ENCODE measurements around the gene AZI2.

Gene AZI2

GRCh38 chr3:28348629-28349468, at the start of gene AZI2, which contains the start of gene ZCWPW2:
Gene AZI2 (minus strand): TSS chr3:28348824. CDS start chr3:28340617, 8,207 bp downstream.
Gene ZCWPW2 (plus strand): TSS chr3:28348721. CDS start chr3:28413069, 64,348 bp downstream.
- H3K36me3 ChIP-seq (ENCODE audit: control insufficient read depth, insufficient read depth, low read length), result no peaks in the 10 kb centered on the region
- no peaks in the 10 kb centered on the region for H3K9me3 ChIP-seq (ENCODE audit: control insufficient read depth, low read length)
- H3K9ac ChIP-seq (ENCODE audit: low read length), result peak within 1 kb of the TSS; percentile 98
- peaks cover 9% of the 10 kb centered on the region for H3K4me1 ChIP-seq (ENCODE audit: control insufficient read depth, insufficient read depth, low read length)
- peak within 1 kb of the TSS; percentile 92 for H3K4me3 ChIP-seq (ENCODE audit: low read length)
- no peaks in the 10 kb centered on the region for H3K27me3 ChIP-seq (ENCODE audit: control insufficient read depth, insufficient read depth, low read length)

- Histone ChIP-seq H3K4me1 (ENCODE audit: control insufficient read depth, insufficient read depth, low read length) (no peaks in the 10 kb centered on the region), H3K9me3 (ENCODE audit: control insufficient read depth, low read length) (no peaks in the 10 kb centered on the region), H3K36me3 (ENCODE audit: control insufficient read depth, insufficient read depth, low read length) (no peaks in the 10 kb centered on the region), H3K9ac (ENCODE audit: low read length) (no peak overlapping the region), H3K27me3 (ENCODE audit: control insufficient read depth, insufficient read depth, low read length) (no peaks in the 10 kb centered on the region), H3K4me3 (ENCODE audit: low read length) (no peak overlapping the region)
Measured at GRCh38 chr3:28388978-28389377, 40.4 kb upstream of the AZI2 start.

- H3K36me3 ChIP-seq (ENCODE audit: control insufficient read depth, insufficient read depth, low read length), result no peaks in the 10 kb centered on the region
- no peaks in the 10 kb centered on the region for H3K9me3 ChIP-seq (ENCODE audit: control insufficient read depth, low read length)
- H3K4me1 ChIP-seq (ENCODE audit: control insufficient read depth, insufficient read depth, low read length), result no peaks in the 10 kb centered on the region
- no peak overlapping the region for H3K4me3 ChIP-seq (ENCODE audit: low read length)
- H3K9ac ChIP-seq (ENCODE audit: low read length), result no peak overlapping the region
- H3K27me3 ChIP-seq (ENCODE audit: control insufficient read depth, insufficient read depth, low read length), result no peaks in the 10 kb centered on the region
Measured at GRCh38 chr3:28386049-28386448, 37.4 kb upstream of the AZI2 start.

GRCh38 chr3:28376424-28376823, 27.8 kb upstream of the AZI2 start:
- Histone ChIP-seq H3K27me3 (ENCODE audit: control insufficient read depth, insufficient read depth, low read length) (no peaks in the 10 kb centered on the region), H3K4me1 (ENCODE audit: control insufficient read depth, insufficient read depth, low read length) (no peaks in the 10 kb centered on the region), H3K36me3 (ENCODE audit: control insufficient read depth, insufficient read depth, low read length) (no peaks in the 10 kb centered on the region), H3K9me3 (ENCODE audit: control insufficient read depth, low read length) (no peaks in the 10 kb centered on the region), H3K4me3 (ENCODE audit: low read length) (no peak overlapping the region), H3K9ac (ENCODE audit: low read length) (no peak overlapping the region)

- Histone ChIP-seq H3K4me1 (ENCODE audit: control insufficient read depth, insufficient read depth, low read length) (peaks cover 9% of the 10 kb centered on the region), H3K36me3 (ENCODE audit: control insufficient read depth, insufficient read depth, low read length) (no peaks in the 10 kb centered on the region), H3K27me3 (ENCODE audit: control insufficient read depth, insufficient read depth, low read length) (no peaks in the 10 kb centered on the region), H3K9ac (ENCODE audit: low read length) (peak overlapping the region; percentile 98), H3K9me3 (ENCODE audit: control insufficient read depth, low read length) (no peaks in the 10 kb centered on the region), H3K4me3 (ENCODE audit: low read length) (peak overlapping the region; percentile 92)
Measured at GRCh38 chr3:28349469-28350000, 911 bp upstream of the AZI2 start.

GRCh38 chr3:28348265-28348628, 377 bp downstream of the AZI2 start:
- peak overlapping the region; percentile 98 for H3K9ac ChIP-seq (ENCODE audit: low read length)
- H3K36me3 ChIP-seq (ENCODE audit: control insufficient read depth, insufficient read depth, low read length), result no peaks in the 10 kb centered on the region
- H3K4me1 ChIP-seq (ENCODE audit: control insufficient read depth, insufficient read depth, low read length), result peaks cover 9% of the 10 kb centered on the region
- H3K27me3 ChIP-seq (ENCODE audit: control insufficient read depth, insufficient read depth, low read length), result no peaks in the 10 kb centered on the region
- peak overlapping the region; percentile 92 for H3K4me3 ChIP-seq (ENCODE audit: low read length)
- no peaks in the 10 kb centered on the region for H3K9me3 ChIP-seq (ENCODE audit: control insufficient read depth, low read length)

GRCh38 chr3:28347374-28348264, 1.0 kb downstream of the AZI2 start:
- H3K4me1 ChIP-seq (ENCODE audit: control insufficient read depth, insufficient read depth, low read length), result peaks cover 9% of the 10 kb centered on the region
- H3K4me3 ChIP-seq (ENCODE audit: low read length), result peak overlapping the region; percentile 92
- H3K27me3 ChIP-seq (ENCODE audit: control insufficient read depth, insufficient read depth, low read length), result no peaks in the 10 kb centered on the region
- no peaks in the 10 kb centered on the region for H3K36me3 ChIP-seq (ENCODE audit: control insufficient read depth, insufficient read depth, low read length)
- H3K9me3 ChIP-seq (ENCODE audit: control insufficient read depth, low read length), result no peaks in the 10 kb centered on the region
- H3K9ac ChIP-seq (ENCODE audit: low read length), result peak overlapping the region; percentile 98

- H3K9me3 ChIP-seq (ENCODE audit: control insufficient read depth, low read length), result no peaks in the 10 kb centered on the region
- H3K4me1 ChIP-seq (ENCODE audit: control insufficient read depth, insufficient read depth, low read length), result peaks cover 9% of the 10 kb centered on the region
- no peak overlapping the region for H3K4me3 ChIP-seq (ENCODE audit: low read length)
- no peaks in the 10 kb centered on the region for H3K27me3 ChIP-seq (ENCODE audit: control insufficient read depth, insufficient read depth, low read length)
- H3K9ac ChIP-seq (ENCODE audit: low read length), result no peak overlapping the region
- H3K36me3 ChIP-seq (ENCODE audit: control insufficient read depth, insufficient read depth, low read length), result no peaks in the 10 kb centered on the region
Measured at GRCh38 chr3:28345690-28346089, 2.9 kb downstream of the AZI2 start.

- Histone ChIP-seq H3K9ac (ENCODE audit: low read length) (no peak overlapping the region), H3K36me3 (ENCODE audit: control insufficient read depth, insufficient read depth, low read length) (no peaks in the 10 kb centered on the region), H3K4me3 (ENCODE audit: low read length) (no peak overlapping the region), H3K4me1 (ENCODE audit: control insufficient read depth, insufficient read depth, low read length) (peaks cover 9% of the 10 kb centered on the region), H3K27me3 (ENCODE audit: control insufficient read depth, insufficient read depth, low read length) (no peaks in the 10 kb centered on the region), H3K9me3 (ENCODE audit: control insufficient read depth, low read length) (no peaks in the 10 kb centered on the region)
Measured at GRCh38 chr3:28343144-28343543, 5.5 kb downstream of the AZI2 start.

GRCh38 chr3:28337230-28337629, 11.4 kb downstream of the AZI2 start:
- Histone ChIP-seq H3K9ac (ENCODE audit: low read length) (no peak overlapping the region), H3K36me3 (ENCODE audit: control insufficient read depth, insufficient read depth, low read length) (no peaks in the 10 kb centered on the region)

GRCh38 chr3:28335246-28335645, 13.4 kb downstream of the AZI2 start:
- Histone ChIP-seq H3K9ac (ENCODE audit: low read length) (no peak overlapping the region), H3K9me3 (ENCODE audit: control insufficient read depth, low read length) (no peaks in the 10 kb centered on the region), H3K27me3 (ENCODE audit: control insufficient read depth, insufficient read depth, low read length) (no peaks in the 10 kb centered on the region), H3K4me3 (ENCODE audit: low read length) (no peak overlapping the region), H3K36me3 (ENCODE audit: control insufficient read depth, insufficient read depth, low read length) (no peaks in the 10 kb centered on the region), H3K4me1 (ENCODE audit: control insufficient read depth, insufficient read depth, low read length) (no peaks in the 10 kb centered on the region)

More at GRCh38 chr3:28337230-28337629, 11.4 kb downstream of the AZI2 start:
- no peak overlapping the region for H3K4me3 ChIP-seq (ENCODE audit: low read length)
- no peaks in the 10 kb centered on the region for H3K27me3 ChIP-seq (ENCODE audit: control insufficient read depth, insufficient read depth, low read length)
- no peaks in the 10 kb centered on the region for H3K4me1 ChIP-seq (ENCODE audit: control insufficient read depth, insufficient read depth, low read length)
- H3K9me3 ChIP-seq (ENCODE audit: control insufficient read depth, low read length), result no peaks in the 10 kb centered on the region

- Histone ChIP-seq H3K4me3 (ENCODE audit: low read length) (no peak overlapping the region), H3K9me3 (ENCODE audit: control insufficient read depth, low read length) (no peaks in the 10 kb centered on the region), H3K36me3 (ENCODE audit: control insufficient read depth, insufficient read depth, low read length) (no peaks in the 10 kb centered on the region), H3K27me3 (ENCODE audit: control insufficient read depth, insufficient read depth, low read length) (no peaks in the 10 kb centered on the region), H3K9ac (ENCODE audit: low read length) (no peak overlapping the region), H3K4me1 (ENCODE audit: control insufficient read depth, insufficient read depth, low read length) (no peaks in the 10 kb centered on the region)
Measured at GRCh38 chr3:28334552-28334951, 14.1 kb downstream of the AZI2 start.

Measured in mucosa of stomach (tissue), 1 donor.